ENCODE measurements around the gene UBXN1.

DNA sequence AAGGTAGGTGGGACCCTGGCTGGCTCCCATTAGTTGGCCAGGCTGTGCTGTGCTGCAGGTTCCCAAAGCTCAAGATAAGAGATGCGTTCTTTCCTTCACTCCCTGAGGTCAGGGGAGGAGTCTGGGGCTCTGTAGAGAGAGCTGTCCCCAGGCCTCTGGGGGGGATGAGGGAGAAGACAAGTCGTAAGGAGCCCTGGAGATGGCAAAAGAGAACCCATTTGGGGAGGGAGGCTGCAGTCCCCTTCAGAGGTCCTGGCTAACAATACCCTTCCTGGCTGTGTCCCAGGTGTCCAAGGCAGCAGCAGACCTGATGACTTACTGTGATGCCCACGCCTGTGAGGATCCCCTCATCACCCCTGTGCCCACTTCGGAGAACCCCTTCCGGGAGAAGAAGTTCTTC, 29.5 kb upstream of the UBXN1 start:
- TF ChIP-seq POLR2AphosphoS5 (IDR thresholded peaks at IDR 0.05; ENCODE audit: borderline replicate concordance, low read depth, low read length) (no peak), EZH2 (IDR thresholded peaks at IDR 0.05) (no peak), FOXP2 (optimal IDR thresholded peaks at IDR 0.05; ENCODE audit: control extremely low read depth, extremely low read length, insufficient read depth) (no peak)

Data from SK-N-MC (cell line).